ENCODE measurements around the gene HBE1.

The HBE1 gene

GRCh38 chr11:5232176-5232575 lies 37.6 kb downstream of the HBE1 start:
- DNase-seq = no peak

- DNase-seq = no peak
Observed at GRCh38 chr11:5231111-5231510, 38.6 kb downstream of the HBE1 start.

- DNase-seq = no peak
Observed at GRCh38 chr11:5230266-5230665, 39.5 kb downstream of the HBE1 start.

- no peak for DNase-seq
Observed at GRCh38 chr11:5229796-5230195, 39.9 kb downstream of the HBE1 start.

GRCh38 chr11:5229356-5229755 lies 40.4 kb downstream of the HBE1 start:
- no peak for DNase-seq

GRCh38 chr11:5228124-5228523 lies 41.6 kb downstream of the HBE1 start:
- DNase-seq = no peak

- DNase-seq = no peak
Observed at GRCh38 chr11:5227681-5228080, 42.1 kb downstream of the HBE1 start.

GRCh38 chr11:5226732-5227310 lies 42.9 kb downstream of the HBE1 start, which contains the start of gene HBB:
Gene HBB (minus strand): TSS chr11:5227071. CDS start chr11:5227021, 50 bp downstream.
- no peak for DNase-seq

GRCh38 chr11:5225480-5225871 lies 44.3 kb downstream of the HBE1 start:
- DNase-seq = no peak

GRCh38 chr11:5224538-5225479 lies 44.9 kb downstream of the HBE1 start:
- DNase-seq = no peak

GRCh38 chr11:5223686-5224085 lies 46.1 kb downstream of the HBE1 start:
- no peak for DNase-seq

GRCh38 chr11:5223146-5223545 lies 46.6 kb downstream of the HBE1 start:
- DNase-seq = no peak
